GM18517 (cell line): Measurements from ENCODE around the gene CACNA2D3.

Source experiments
- ATAC-seq: cut with Tn5 transposase; IDR thresholded peaks from one replicate; pipeline ENCODE4 v1.9.1; 2021; ENCODE audit warnings: mild to moderate bottlenecking, moderate library complexity; ENCODE audit not compliant: unreplicated experiment

The CACNA2D3 gene

DNA sequence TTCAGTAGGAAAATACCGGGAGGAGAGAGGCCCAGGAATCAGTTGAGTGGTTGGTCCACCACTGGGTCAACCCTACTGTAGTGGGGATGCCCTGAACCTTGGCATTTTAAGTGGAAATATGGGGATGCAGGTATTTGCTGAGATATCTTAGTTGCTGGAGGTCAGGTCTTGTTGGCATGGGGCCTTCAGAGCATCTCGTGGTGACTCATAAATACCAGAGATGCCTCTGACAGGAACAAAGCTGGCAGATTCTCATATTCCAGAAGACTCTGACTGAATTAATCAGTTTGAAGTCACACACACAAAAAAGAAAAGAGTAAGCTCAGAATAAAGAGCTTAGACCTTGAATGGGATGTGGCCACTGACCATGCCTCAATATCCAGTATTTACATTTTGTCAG lies 91.6 kb downstream of the CACNA2D3 start:
- ATAC-seq: no peak

DNA sequence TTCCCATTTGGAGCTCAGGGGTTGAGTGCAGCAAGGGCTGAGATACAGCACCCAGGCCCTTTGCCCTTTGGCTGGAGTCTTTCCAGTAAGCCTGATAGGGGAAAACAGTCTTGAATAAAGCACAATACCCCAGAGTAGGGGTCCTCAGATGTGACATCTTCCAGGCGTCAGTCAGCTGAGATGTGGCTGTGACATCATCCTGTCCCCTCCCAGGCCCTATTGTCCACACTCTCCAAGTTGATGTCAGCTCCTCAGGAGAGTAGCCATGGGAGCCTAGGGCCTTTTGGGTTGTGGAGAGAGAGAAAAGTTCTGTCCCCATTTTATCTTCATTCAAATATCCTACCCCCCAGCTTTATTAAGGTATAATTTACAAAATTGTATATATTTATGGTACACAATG lies 92.5 kb downstream of the CACNA2D3 start:
- no peak for ATAC-seq

DNA sequence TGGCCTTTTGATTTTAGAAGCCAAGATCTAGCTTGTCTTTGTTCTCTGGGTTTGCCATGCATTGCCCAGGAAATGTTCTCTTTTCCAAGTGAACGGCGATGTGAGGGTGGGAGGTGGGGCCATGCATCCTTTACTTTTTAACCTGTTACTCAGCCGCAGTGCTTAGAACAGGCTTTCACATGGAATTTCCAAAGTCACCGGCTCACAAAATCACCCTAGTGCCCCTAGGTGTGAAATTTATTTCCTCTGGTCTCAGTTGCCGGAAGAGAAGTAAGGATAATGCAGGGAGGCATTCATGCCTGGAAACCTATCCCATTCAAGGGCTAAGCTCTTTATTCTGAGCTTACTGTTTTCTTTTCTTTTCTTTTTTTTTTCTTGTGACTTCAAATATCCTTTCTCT lies 93.2 kb downstream of the CACNA2D3 start:
- ATAC-seq: no peak

DNA sequence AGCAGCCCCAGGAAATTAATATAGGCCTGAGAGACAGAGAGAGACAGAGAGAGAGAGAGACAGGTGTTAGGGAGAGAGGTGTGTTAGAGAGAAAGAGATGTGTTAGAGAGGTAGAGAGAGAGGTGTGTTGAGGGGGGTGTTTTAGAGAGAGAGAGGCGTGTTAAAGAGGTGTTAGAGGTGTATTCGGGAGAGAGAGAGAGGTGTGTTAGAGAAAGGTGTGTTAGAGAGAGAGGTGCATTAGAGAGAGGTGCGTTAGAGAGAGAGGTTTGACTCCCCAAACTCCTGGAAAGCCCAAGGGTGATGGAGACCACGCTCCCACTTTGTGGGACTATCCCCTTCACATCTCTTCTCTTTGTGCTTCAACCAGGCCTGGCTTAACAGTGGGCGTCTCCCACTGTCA lies 95.5 kb downstream of the CACNA2D3 start:
- ATAC-seq: no peak

DNA sequence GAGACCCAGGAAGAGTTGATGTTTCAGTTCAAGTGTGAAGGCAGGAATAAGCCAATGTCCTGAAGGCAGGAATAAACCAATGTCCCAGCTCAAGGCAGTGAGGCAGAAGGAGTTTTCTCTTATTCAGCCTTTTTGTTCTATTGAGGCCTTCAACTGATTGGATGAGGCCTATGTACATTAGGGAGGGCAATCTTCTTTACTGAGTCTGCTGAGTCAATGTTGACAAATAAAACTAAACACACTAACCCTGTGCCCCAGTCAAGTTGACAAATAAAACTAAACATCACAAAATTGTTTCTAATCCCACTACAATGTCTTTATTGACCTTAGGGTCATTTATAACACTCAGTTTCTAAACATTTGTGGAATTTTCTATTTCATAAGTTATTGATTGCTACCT lies 100.0 kb downstream of the CACNA2D3 start:
- ATAC-seq: no peak

DNA sequence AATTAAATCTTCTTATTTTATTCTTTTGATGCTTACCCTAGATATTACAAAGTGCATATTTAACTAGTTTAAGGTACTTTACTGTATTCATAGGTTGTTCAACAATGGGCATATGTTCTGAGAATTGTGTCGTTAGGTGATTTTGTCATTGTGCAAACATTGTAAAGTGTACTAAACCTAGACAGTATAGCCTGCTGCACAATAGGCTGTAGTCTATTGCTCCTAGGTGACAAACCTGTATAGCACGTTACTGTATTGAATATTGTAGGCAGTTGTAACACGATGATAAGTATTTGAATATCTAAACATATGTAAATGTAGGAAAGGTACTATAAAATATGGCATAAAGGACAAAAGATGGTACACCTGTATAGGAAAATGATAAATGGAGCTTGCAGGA lies 100.7 kb downstream of the CACNA2D3 start:
- ATAC-seq: no peak

DNA sequence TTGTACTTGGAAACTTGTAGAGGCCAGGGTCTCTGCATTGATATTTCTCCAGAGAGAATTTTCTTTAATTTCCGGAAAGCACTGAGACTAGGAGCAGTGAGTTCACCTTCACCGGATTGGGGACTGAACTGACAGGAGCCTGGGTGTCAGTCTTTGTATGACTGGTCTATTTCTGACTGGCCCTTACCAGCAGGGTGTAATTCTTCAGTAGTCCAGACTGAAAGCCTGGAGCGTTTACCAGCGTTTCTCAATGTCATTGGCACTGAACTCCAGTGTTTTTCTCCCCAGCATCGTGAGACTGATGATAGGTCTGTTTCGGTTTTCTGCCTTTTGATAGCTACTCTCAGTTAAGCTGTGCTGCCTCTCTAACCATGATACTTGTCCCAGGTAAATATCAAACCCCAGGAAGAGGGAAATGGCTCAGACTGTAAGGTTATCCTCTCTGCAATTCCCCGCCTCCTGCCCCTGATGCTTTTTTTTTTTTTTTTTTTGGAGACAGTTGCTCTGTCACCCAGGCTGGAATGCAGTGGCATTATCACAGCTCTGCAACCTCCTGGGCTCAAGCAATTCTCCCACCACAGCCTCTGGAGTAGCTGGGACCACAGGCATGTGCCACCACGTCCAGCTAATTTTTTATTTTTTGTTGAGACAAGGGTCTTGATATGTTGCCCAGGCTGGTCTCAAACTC lies 103.6 kb downstream of the CACNA2D3 start:
- no peak for ATAC-seq

DNA sequence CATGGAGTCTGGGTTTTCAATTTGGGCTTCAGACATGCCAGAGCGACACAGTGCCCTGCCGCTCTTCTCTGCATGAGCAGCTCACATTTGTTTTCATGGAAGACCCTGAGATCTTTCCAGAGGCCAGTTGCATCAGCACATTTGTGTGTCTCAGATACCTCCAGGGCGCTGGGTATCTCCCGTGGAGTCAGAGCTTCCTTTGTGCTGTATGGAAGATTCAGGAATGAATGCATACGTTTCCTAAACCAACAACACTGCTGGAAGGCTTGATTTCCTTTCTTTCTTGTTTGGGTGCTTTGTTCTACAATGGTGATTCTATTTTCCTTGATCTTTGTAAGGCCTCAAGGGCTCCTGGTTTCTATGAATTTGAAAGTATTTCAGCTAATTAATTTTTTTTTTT lies 106.5 kb downstream of the CACNA2D3 start:
- ATAC-seq: no peak

DNA sequence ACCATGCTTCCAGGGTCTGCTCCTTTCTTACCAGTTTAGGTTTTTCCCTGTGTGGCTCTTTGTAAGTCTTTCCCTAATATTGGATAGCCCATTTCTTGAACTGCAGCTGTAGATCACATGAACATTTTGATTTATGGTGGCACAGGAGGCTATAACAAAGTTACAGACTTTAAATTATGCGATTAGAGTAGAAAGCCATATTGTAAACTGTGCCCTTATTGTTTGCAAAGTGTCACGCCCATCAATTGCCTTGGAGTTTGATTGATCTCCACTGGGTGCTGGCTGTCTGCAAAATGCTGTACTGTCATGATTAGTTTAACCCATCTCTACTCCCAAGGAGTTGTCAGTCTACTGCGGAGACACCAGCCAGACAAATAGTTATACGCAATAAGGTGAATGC lies 110.3 kb downstream of the CACNA2D3 start:
- ATAC-seq: no peak

DNA sequence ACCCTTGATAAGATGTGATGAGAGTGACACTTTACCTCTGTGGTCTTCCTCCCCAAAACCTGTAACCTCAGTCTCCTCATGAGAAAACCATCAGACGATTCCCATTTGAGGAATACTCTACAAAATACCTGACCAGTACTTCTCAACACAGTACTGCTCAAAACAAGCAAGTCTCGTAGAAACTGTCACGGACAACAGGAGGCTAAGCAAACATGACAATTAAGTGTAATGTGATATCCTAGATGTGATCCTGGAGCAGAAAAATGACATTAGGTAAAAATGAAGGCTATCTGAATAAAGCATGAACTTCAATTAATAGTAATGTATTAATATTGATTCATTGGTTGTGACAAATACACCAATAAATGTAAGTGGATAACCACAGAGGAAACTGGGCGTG lies 113.6 kb downstream of the CACNA2D3 start:
- no peak for ATAC-seq

DNA sequence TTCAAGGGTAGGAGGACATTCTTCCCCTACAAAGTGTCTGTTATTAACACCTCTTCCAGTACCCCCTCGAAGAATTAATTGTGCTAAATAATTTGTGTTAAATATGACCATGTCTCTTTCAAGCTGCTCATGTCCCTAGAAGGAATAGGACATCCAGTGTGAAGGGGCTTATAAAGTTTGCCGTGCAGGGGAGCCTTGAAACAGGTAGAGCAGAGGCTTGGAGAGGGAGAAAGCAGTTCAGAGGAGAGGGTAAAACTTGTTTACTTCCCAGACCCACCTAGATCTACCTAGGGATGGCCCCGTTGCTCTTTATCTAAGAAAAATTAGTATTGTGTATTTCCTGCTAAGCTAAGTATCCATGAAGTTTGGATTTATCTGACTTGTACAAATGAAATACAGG lies 114.8 kb downstream of the CACNA2D3 start:
- no peak for ATAC-seq

DNA sequence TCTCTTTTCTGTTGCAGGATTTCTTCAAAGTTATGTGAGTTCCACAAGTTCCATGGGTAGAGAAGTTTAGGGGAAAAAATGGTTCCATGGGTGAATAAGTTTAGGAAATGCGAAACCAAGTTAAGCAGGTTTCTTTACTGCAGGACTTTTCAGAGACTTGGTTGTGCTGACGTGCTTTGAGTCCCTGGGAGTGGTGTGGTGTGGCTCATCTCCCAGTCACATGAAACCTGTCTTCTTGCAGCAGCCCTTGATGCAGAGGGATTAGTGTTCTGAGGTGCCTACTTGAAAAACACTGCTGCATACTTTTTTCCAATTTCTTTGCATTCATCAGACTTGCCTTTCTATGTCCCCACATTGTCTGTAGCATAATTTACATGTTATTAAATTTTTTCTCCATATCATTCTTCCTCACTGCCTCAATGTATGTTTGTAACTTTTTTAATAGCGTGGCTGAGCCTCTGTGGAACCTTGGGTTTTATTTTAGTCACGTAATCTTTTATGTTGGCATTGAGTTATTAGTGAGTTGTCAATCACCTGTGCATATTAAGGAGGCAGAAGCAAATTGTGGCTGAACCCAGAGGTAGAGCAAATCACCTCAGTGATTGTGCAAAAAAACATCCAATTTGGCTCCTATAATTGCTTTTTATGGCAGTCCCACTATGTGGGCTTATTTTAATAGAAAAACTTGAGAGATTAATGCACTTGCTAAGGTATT lies 115.6 kb downstream of the CACNA2D3 start:
- ATAC-seq: no peak

DNA sequence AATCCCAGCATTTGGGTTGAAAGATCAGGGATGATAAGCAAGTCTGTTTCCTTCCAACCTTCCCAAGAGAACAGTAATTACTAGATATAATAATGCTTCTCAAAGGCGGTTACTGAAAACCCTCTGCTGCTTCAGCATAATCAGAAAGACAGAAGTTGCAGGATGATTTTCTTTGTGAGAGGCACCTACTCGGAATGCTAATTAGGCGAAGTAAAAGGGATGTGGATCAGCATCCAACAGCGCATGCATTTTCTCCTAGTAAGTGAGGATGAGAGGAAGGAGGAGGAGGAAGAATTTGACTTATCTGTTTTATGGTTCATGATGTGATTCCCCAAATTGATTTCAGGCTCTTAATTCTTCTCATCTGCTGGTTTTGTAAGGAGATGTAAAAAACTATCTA lies 118.0 kb downstream of the CACNA2D3 start:
- no peak for ATAC-seq

DNA sequence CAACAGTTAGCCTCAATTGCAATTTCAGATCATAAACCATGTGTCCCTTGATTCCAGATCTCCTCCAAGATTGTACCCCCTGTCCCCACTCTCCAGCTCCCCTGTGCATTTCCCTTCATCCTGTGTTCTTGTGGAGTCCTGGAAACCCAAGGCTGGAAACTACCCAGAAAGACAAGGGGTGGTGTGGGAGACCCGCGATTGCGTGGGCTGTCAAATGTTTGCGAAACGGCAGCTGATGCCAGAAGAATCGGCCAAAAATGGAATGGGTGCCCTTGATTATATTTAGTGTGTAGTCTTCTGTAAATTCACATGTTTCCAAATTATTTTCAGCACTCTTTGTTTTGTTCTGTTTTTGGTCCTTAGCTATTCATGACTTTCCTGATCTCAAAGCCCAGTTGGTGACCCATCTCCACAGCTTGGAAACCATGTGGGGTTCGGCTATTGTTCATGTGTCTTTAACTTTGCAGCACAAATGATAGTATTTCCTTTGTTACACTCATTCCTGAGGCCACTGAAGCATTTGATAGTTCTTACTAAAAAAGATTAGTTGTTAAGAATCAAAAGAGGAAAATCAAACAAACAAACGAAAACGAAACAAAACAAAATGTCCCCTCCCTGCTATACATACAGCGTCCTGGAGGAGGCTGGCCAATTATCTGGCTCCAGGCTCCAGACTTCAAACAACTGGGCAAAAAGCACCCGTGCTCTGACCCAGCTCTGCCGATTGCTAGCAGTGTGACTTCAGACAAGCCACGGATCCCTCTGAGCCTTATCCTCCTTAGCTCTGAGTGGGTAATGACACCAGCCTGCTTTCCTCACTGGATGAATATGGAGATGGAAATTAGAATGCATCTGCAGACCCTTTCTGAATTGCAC lies 120.9 kb downstream of the CACNA2D3 start:
- ATAC-seq: no peak

DNA sequence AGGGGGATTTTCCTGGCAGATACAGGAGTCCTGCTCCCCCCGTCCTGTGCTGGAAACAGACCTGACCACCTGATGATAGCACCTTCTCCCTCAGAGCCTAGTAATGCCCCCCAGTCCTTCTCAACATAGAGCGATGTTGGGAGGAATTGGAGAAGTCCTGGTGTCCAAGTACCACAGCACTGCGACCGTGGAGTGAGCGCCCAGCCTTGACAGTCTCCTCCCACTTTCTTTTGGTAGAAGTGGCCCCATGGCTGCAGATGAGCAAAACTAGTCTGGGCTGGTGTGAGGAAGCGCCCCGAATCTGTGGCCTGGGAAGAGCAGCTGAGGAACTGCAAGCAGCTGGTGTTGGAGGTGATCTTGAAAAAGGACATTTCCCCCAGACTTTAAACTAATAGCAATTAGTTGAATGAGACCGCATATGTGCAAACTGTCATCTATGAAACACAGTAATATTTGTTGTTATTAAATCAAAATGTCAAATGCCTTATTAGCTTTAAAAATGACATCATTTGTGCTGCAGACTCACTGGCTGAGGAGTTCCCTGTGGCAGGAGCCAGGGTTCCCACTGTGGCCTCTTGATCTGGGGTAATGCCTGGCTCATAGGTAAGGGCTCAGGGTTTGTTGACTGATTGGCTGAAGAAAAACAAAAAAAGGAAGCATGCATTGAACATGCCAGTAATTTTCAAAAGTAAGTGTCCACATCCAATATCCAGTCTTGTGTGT lies 121.8 kb downstream of the CACNA2D3 start:
- no peak for ATAC-seq

DNA sequence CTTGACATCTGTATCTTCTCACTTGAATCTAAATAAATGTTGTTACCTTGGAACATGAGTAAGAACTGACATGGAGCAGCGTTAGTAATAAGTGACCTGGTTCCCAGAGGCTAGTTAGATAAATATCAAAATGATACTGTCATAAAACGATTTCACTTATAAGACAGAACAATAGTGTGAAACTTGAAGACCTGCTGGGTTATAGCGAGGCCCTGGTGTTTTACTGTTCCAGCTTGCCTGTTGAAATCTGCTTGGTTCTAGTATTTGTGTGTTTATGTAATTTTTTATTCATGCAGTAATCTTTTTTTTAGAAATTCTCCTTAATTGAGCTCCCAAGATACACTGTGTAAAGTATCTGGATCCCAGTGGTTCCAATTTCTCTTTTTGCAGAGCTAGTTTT lies 129.4 kb downstream of the CACNA2D3 start:
- no peak for ATAC-seq

DNA sequence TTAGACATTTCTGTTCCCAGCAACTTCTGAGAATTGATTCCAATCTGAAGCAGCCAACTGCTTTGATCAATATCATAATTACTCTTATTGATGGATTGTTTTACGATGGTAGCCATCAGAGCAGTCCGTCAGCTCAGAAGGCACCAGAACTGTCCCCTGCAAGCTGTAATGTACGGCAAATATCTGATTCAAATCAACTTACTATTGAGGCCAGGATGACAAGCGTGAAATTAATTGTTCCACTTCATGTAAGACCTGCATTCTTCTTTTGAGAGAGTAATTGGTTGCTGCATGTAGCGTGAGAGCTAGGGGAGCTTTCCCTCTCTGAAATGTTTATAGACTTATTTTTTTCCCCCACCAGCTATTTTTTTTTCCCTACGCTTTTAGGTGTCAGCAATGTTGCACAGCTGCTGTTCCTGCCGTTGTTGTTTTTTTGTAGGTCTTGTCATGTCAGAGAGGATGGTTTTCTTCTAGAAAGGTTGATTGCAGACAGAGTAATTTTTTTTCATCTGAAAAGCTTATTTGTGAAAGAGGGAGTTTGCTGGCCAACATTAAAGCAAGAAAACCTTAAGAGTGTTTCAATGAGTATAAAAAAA lies 134.9 kb downstream of the CACNA2D3 start:
- no peak for ATAC-seq

DNA sequence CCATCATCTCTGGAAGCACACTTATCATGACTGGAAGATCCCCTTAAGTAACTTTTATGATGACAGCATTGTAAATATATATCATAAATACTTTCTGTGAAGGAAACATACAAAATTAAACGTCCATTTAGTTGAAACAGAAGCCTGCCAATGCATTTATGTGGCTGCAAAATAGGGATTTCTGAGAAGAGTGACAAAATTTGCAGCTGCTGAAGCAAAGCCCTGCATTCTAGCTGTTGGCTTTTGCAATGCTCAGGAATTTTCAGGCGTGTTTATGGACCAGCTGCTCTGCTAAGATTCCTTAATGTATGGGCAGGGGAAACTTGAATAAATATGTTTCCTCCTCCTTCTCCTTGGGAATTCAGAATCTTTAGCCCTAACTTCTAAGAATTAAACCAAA lies 137.3 kb downstream of the CACNA2D3 start:
- no peak for ATAC-seq

DNA sequence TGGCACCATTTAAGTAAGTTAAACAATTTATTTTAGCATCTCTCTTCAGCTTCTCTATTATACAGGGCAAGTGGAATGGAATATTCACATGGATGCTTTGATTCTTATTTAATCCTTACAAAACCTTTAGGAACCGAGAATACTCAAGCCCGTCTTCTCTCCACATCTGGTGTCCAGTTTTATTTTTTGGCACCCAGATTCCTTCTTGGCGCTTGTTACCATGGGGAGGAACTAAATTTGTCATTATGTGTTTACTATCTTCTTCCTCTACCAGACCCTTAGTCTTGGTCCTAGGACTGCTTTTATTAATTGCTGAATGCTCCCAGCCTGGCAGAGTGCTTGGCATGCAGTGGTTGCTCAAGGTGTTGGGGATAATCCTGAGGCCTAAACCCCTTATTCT lies 138.8 kb downstream of the CACNA2D3 start:
- no peak for ATAC-seq

DNA sequence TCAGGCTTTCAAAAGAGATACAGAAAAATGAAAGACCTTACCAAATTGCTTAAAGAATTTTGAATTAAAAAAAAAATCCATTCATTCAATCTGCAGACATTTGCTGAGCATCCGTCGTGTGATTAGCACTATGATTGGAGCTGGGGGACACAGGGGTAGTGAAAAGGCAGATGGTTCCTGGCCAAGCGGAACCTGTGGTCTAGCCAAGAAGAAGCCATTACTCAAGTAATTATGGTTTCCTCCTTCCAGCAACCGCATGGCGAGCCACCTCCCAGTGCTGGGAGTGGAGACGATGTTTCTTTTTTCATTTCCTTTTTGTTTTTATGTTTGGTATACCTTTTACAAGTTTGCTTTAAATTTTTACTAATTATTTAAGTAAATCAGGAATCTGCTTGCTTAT lies 140.2 kb downstream of the CACNA2D3 start:
- no peak for ATAC-seq

DNA sequence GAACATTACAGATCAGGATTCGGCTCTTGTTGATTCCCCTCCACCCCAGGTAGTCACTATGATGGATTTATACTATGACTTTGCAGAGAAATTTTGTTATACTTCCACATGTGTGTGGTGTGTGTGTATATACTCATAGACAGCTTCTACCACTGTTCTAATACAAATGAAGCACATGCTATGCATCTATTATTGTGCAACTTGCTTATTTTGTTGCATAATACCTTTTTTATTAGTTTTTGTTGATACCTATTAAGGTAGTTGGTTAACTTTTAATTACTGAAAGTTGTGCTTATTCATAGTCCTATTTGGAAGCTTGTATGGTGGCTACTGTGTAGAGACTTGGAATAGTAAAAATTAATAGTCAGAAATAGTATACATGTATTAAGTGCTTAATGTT lies 140.6 kb downstream of the CACNA2D3 start:
- ATAC-seq: no peak
